Prostate gland (tissue), 2 donors: ENCODE measurements around the gene TOPBP1. TPM values are rescaled to one million over a fixed set of nuclear protein-coding genes. Genes with fewer than 3 reads are reported as not detected.

Experiments used
- DNase-seq: peaks from one replicate; pipeline ENCODE4 v3.0.0-alpha.2; 2019; ENCODE audit warnings: low spot score
- H3K27ac ChIP-seq, 2 donors: fragments of 200-600 bp; sonication (generic); 2 replicates each; pipeline ENCODE4 v1.5.1; 2017 to 2019
- H3K27me3 ChIP-seq: fragments of 200-600 bp; sonication (generic); replicated peaks from 2 replicates; pipeline ENCODE4 v1.5.1; 2019; ENCODE audit not compliant: insufficient read depth
- H3K36me3 ChIP-seq, 2 donors: fragments of 200-600 bp; sonication (generic); 1 replicate in 1 of 2; 2 replicates in 1 of 2; pipeline versions ENCODE4 v1.5.1 to v1.8.1; 2017 to 2019
- H3K4me1 ChIP-seq: fragments of 200-600 bp; sonication (generic); replicated peaks from 2 replicates; pipeline ENCODE4 v1.5.1; 2019
- H3K4me3 ChIP-seq, 2 donors: fragments of 200-600 bp; sonication (generic); 2 replicates each; pipeline ENCODE4 v1.5.1; 2017 to 2019
- H3K9me3 ChIP-seq: fragments of 200-600 bp; sonication (generic); 2 replicates; pipeline ENCODE4 v1.5.1; 2017
- CTCF ChIP-seq, 4 experiments: fragments of 200-600 bp in 2 of 4; fragments of 450-650 bp in 2 of 4; sonication (generic) in 2 of 4; IDR thresholded peaks; 1 replicate in 3 of 4; 2 replicates in 1 of 4; pipeline ENCODE4 v1.5.1; 2016 to 2019; ENCODE audit warnings: antibody characterized with exemption in 4 of 4, mild to moderate bottlenecking in 2 of 4, moderate library complexity in 2 of 4
- POLR2A ChIP-seq: fragments of 450-650 bp; IDR thresholded peaks from one replicate; pipeline ENCODE4 v1.6.1; 2016; ENCODE audit warnings: antibody characterized with exemption, mild to moderate bottlenecking
- POLR2AphosphoS5 ChIP-seq: sonication (generic); formaldehyde crosslinking; IDR thresholded peaks from one replicate; pipeline ENCODE4 v1.6.1; 2017; ENCODE audit warnings: antibody characterized with exemption
- WGBS: methylation state at CpG from one replicate; pipeline ENCODE4 v1.1.5; 2018; 5-methylcytosine and 5-hydroxymethylcytosine counted together
- intact Hi-C: fragments of 100-400 bp; cut with DNase I; formaldehyde crosslinking; loops from one replicate; pipeline ENCODE4 v1.14.2; 2022
- total RNA-seq, 2 donors: library from RNA; depleted of rRNA; stranded (reverse); fragments of >200 nt; gene quantifications; one replicate each; pipeline ENCODE4 v1.1.0, GENCODE V29; 2016

Gene TOPBP1
- total RNA-seq, 2 donors from 2014 or later = 15.6 to 25.3 TPM

GRCh38 chr3:133588035-133588434 is 73.7 kb downstream of the TOPBP1 start:
- H3K4me1 ChIP-seq = peaks cover 8% of the 10 kb centered on the region
- no peaks in the 10 kb centered on the region for H3K9me3 ChIP-seq
- intact Hi-C loops = no loop called here
- H3K4me3 ChIP-seq = no peak overlapping the region
- no peak overlapping the region for H3K27ac ChIP-seq
- DNase-seq = peak; percentile 13
- TF ChIP-seq POLR2AphosphoS5 (peak; percentile 57), CTCF (IDR thresholded peaks at IDR 0.05) (no peak)
- H3K27me3 ChIP-seq = no peaks in the 10 kb centered on the region
- H3K36me3 ChIP-seq = no peaks in the 10 kb centered on the region
- WGBS = 51% methylated on average over 4 of the region's 4 CpGs

- intact Hi-C loops = no loop called here
- WGBS = 95% methylated on average over 6 of the region's 6 CpGs
- Histone ChIP-seq H3K9me3 (no peaks in the 10 kb centered on the region), H3K36me3 (no peaks in the 10 kb centered on the region), H3K27me3 (no peaks in the 10 kb centered on the region), H3K4me3 (no peak overlapping the region), H3K4me1 (peaks cover 3% of the 10 kb centered on the region), H3K27ac (no peak overlapping the region)
- no peak for TF ChIP-seq CTCF (IDR thresholded peaks at IDR 0.05)
- no peak for TF ChIP-seq POLR2AphosphoS5
- no peak for TF ChIP-seq POLR2A
- no peak for DNase-seq
These were observed 78.3 kb downstream of the TOPBP1 start for GRCh38 chr3:133583396-133583795.

GRCh38 chr3:133578548-133579191 is 83.1 kb downstream of the TOPBP1 start:
- Histone ChIP-seq H3K27ac (no peak overlapping the region), H3K4me1 (peaks cover 9% of the 10 kb centered on the region), H3K36me3 (no peaks in the 10 kb centered on the region), H3K9me3 (no peaks in the 10 kb centered on the region), H3K4me3 (no peak overlapping the region), H3K27me3 (no peaks in the 10 kb centered on the region)
- WGBS = 4% methylated on average over 1 of the region's 1 CpG
- TF ChIP-seq POLR2A = no peak
- TF ChIP-seq CTCF (IDR thresholded peaks at IDR 0.05) = peak in 3 of 4 experiments; percentile 47 to 61 (median 59)
- TF ChIP-seq POLR2AphosphoS5 = no peak
- intact Hi-C loops = loop anchor here (10.0 kb wide), 1 partner anchor 104 kb away; no protein-coding TSS in a partner anchor
- DNase-seq = no peak

GRCh38 chr3:133576169-133576568 is 85.6 kb downstream of the TOPBP1 start:
- Histone ChIP-seq H3K4me1 (peaks cover 9% of the 10 kb centered on the region), H3K4me3 (no peak overlapping the region), H3K9me3 (no peaks in the 10 kb centered on the region), H3K36me3 (no peaks in the 10 kb centered on the region), H3K27ac (no peak overlapping the region), H3K27me3 (no peaks in the 10 kb centered on the region)
- 35% methylated on average over 3 of the region's 3 CpGs for WGBS
- intact Hi-C loops = loop anchor here (10.0 kb wide), 1 partner anchor 101 kb away; no protein-coding TSS in a partner anchor
- TF ChIP-seq POLR2A (no peak), POLR2AphosphoS5 (no peak), CTCF (IDR thresholded peaks at IDR 0.05) (no peak)
- no peak for DNase-seq

GRCh38 chr3:133575086-133575485 is 86.7 kb downstream of the TOPBP1 start:
- Histone ChIP-seq H3K9me3 (no peaks in the 10 kb centered on the region), H3K27me3 (no peaks in the 10 kb centered on the region), H3K4me3 (peak overlapping the region; percentile 63 to 84), H3K36me3 (no peaks in the 10 kb centered on the region), H3K27ac (peak overlapping the region; percentile 92), H3K4me1 (peaks cover 9% of the 10 kb centered on the region)
- TF ChIP-seq CTCF (IDR thresholded peaks at IDR 0.05) (no peak), POLR2A (no peak), POLR2AphosphoS5 (no peak)
- 48% methylated on average over 4 of the region's 4 CpGs for WGBS
- intact Hi-C loops = loop anchor here (10.0 kb wide), 1 partner anchor 100 kb away; no protein-coding TSS in a partner anchor
- DNase-seq = no peak
